ENCODE measurements around the gene DDX43. TPM values are rescaled to one million over a fixed set of nuclear protein-coding genes. Genes with fewer than 3 reads are reported as not detected.
A peak's percentile ranks its signal among the peaks of the same experiment; 100 is the strongest.

The DDX43 gene
- under 1 TPM in 1 of 2 donors, not detected in 1; 0.16 TPM for total RNA-seq

DNA sequence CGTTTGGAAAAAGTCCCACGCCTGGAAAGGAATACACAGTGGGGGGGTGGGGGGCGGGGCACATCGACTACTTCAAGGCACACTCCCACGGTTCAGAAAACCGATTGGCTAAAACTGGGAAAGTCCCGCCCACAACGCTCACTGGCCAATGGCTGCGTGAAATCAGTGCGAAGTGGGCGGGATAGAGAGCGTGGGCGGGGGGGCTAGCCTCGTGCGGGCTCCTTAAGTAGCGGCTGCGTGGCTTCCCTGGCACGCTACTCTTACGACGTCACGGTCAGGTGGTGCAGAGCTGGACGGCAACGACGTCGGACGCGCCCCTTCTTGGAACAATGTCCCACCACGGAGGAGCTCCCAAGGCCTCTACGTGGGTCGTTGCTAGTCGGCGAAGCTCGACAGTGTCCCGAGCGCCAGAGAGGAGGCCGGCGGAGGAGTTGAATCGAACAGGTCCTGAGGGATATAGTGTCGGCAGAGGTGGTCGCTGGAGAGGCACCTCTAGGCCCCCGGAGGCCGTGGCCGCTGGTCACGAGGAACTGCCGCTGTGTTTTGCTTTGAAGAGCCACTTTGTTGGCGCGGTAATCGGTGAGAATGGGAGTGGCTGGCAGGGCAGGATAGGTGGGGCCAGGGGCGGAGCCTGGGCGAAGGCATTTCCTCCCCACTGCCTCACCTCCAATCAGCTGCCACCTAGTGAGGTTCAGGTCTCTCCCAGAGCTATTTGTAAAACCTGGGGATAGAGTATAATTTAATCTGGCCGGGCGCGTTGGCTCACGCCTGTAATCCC is at the start of gene DDX43:
DDX43 (plus strand) TSS at position 252 of the 778 bp plus-strand sequence; CDS start at position 330, 78 bp downstream.
- Histone ChIP-seq H3K27ac (no peak within 1 kb of the TSS), H3K4me1 (no peaks in the 10 kb centered on the region), H3K9ac (ENCODE audit: low read depth in 2 of 2, low read length in 2 of 2) (no peak within 1 kb of the TSS), H3K36me3 (no peaks in the 10 kb centered on the region), H3K27me3 (no peaks in the 10 kb centered on the region), H3K9me3 (no peaks in the 10 kb centered on the region), H3K4me3 (no peak within 1 kb of the TSS)
- TF ChIP-seq, protein P1, sequence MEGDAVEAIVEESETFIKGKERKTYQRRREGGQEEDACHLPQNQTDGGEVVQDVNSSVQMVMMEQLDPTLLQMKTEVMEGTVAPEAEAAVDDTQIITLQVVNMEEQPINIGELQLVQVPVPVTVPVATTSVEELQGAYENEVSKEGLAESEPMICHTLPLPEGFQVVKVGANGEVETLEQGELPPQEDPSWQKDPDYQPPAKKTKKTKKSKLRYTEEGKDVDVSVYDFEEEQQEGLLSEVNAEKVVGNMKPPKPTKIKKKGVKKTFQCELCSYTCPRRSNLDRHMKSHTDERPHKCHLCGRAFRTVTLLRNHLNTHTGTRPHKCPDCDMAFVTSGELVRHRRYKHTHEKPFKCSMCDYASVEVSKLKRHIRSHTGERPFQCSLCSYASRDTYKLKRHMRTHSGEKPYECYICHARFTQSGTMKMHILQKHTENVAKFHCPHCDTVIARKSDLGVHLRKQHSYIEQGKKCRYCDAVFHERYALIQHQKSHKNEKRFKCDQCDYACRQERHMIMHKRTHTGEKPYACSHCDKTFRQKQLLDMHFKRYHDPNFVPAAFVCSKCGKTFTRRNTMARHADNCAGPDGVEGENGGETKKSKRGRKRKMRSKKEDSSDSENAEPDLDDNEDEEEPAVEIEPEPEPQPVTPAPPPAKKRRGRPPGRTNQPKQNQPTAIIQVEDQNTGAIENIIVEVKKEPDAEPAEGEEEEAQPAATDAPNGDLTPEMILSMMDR (IDR thresholded peaks at IDR 0.05): no peak
- intact Hi-C loops (cut with DNase I): no loop called here
- DNase-seq: peak; percentile 29

DNA sequence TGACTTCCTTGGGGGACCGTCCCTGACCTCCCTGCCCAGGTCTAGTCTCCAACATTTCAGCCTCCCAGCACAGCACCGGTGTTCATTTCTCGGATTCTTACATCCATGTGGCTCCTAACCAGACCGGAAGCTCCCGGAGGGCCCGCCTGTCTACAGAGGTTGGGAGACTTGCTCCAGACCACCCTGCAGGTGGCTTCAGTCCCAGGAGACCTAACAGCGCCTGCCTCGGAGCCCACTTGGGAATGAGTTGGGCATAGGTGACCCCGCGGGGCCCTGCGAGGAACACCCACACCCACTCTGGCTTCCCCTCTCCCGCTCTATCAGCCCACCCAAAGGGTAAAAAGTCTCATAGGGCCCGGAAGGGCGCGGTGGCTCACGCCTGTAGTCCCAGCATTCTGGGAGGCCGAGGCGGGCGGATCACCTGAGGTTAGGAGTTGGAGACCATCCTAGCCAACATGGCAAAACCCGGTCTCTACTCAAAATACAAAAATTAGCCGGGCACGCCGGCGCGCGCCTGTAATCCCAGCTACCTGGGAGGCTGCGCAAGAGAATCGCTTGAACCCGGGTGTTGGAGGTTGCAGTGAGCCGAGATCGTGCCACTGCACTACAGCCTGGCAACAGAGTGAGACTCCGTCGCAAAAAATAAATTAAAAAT is 46.0 kb upstream of the DDX43 start:
- no peak for DNase-seq
- Histone ChIP-seq H3K9me3 (no peaks in the 10 kb centered on the region), H3K4me1 (no peaks in the 10 kb centered on the region), H3K9ac (ENCODE audit: low read depth in 2 of 2, low read length in 2 of 2) (no peak overlapping the region), H3K27ac (no peak overlapping the region), H3K27me3 (no peaks in the 10 kb centered on the region), H3K4me3 (no peak overlapping the region), H3K36me3 (no peaks in the 10 kb centered on the region)
- intact Hi-C loops (cut with DNase I): no loop called here
- TF ChIP-seq, protein P1 (IDR thresholded peaks at IDR 0.05): no peak

DNA sequence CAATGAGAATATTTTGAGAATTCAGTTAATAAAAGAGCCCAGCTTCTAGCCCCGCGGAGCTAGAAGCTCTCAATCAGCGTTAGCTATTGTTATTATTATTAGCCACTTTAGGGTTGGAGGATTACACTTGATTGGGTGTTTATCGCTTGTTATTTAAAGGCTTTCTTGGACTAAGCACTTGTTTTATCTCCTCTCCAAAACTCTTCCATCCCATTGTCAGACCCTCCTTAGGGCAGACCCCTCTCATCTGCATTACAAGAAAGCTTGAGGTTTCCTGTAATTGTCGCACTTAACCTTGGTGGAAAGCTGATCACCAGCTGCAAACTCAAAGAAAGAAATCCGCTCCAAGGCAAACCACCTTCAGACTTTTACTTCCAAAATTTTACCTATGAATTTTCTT is 45.3 kb upstream of the DDX43 start:
- DNase-seq: no peak
- TF ChIP-seq, protein P1 (IDR thresholded peaks at IDR 0.05): no peak
- H3K4me3 ChIP-seq: no peak overlapping the region
- H3K9me3 ChIP-seq: no peaks in the 10 kb centered on the region
- no peak overlapping the region for H3K9ac ChIP-seq (ENCODE audit: low read depth in 2 of 2, low read length in 2 of 2)
- H3K27ac ChIP-seq: no peak overlapping the region
- H3K36me3 ChIP-seq: no peaks in the 10 kb centered on the region
- no peaks in the 10 kb centered on the region for H3K27me3 ChIP-seq
- intact Hi-C loops (cut with DNase I): no loop called here
- no peaks in the 10 kb centered on the region for H3K4me1 ChIP-seq

DNA sequence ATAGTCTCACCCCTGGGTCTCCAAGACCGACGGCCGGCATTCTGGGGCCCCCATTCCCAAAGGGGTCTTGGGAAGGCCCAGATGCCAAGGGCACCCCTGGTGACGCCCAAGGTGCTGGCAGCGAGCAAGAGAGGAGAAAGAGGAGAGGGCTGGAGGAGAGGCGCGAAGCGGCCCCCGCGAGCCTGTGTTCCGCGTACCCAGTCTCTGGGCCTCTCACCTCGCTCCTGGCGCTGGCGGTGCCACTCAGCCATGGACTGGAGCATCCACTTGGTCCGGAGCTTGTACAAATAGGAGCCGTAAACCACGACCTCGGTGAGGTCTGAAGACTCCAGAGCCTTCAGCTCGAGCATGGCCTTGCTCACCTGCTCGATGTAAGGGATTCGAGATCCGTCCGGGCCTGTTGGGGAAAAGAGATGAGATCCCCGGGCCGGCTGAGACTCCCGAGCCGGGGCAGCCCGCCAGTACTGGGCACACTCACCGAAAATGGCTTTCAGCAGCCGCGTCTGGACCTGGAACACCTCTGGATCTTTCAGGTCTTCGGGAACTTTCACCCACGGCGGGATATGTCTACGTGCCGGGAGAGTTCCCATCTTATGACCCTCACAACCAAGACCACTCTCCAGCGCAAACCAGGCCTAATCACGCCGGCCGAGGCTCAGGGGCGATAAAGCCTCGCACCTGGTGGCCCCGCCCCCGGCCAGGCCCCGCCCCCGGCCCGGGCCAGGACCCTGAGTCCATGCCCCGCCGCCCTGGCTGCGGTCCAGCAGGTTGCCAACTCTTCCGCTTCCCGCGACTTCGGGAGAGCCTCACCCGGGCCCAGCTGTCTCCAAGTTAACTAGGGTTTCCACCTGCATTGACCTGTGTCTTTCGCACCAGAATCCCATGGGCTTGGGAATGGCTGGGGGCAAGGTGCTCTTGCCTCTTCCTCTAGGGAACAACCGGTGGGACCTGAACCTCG is 40.7 kb upstream of the DDX43 start, which contains the start of gene DPPA5:
DPPA5 (minus strand) TSS at position 641 of the 958 bp plus-strand sequence; CDS start at position 590, 51 bp downstream.
- Histone ChIP-seq H3K9me3 (no peaks in the 10 kb centered on the region), H3K9ac (ENCODE audit: low read depth in 2 of 2, low read length in 2 of 2) (no peak within 1 kb of the TSS), H3K27ac (no peak within 1 kb of the TSS), H3K36me3 (no peaks in the 10 kb centered on the region), H3K4me3 (no peak within 1 kb of the TSS), H3K27me3 (no peaks in the 10 kb centered on the region), H3K4me1 (no peaks in the 10 kb centered on the region)
- DNase-seq: no peak
- intact Hi-C loops (cut with DNase I): no loop called here
- TF ChIP-seq, protein P1 (IDR thresholded peaks at IDR 0.05): no peak

DNA sequence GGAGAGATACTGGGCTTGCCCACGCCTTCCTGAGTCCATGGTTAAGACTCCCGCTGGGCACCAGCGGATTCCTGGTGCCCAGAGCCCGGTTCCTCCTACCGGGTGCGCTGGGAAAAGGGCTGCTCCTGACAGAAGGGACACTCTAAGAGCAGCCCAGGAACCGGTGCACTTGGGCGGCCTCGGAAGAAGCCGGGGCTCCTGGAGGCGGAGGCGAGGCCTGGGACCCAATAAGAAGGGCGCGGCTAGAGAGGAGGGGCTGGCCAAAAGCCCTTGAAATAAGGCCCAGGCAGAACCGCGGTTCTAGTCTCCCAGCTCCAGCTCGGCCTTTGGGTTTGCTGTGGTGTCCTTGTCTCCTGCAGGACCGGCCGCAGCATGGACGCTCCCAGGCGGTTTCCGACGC is 32.3 kb upstream of the DDX43 start, which contains the start of gene KHDC3L:
KHDC3L (plus strand) TSS at position 301 of the 400 bp plus-strand sequence; CDS start at position 373, 72 bp downstream.
- DNase-seq: no peak
- Histone ChIP-seq H3K27ac (no peak within 1 kb of the TSS), H3K9ac (ENCODE audit: low read depth in 2 of 2, low read length in 2 of 2) (no peak within 1 kb of the TSS), H3K9me3 (no peaks in the 10 kb centered on the region), H3K4me3 (no peak within 1 kb of the TSS), H3K4me1 (no peaks in the 10 kb centered on the region), H3K27me3 (no peaks in the 10 kb centered on the region), H3K36me3 (no peaks in the 10 kb centered on the region)
- TF ChIP-seq, protein P1 (IDR thresholded peaks at IDR 0.05): no peak
- intact Hi-C loops (cut with DNase I): no loop called here
